HG03196 (cell line): ENCODE data around the gene KCNMA1.

Source experiments
- ATAC-seq: cut with Tn5 transposase; IDR thresholded peaks from one replicate; pipeline ENCODE4 v1.9.1; 2021; ENCODE audit not compliant: unreplicated experiment

Gene KCNMA1

DNA sequence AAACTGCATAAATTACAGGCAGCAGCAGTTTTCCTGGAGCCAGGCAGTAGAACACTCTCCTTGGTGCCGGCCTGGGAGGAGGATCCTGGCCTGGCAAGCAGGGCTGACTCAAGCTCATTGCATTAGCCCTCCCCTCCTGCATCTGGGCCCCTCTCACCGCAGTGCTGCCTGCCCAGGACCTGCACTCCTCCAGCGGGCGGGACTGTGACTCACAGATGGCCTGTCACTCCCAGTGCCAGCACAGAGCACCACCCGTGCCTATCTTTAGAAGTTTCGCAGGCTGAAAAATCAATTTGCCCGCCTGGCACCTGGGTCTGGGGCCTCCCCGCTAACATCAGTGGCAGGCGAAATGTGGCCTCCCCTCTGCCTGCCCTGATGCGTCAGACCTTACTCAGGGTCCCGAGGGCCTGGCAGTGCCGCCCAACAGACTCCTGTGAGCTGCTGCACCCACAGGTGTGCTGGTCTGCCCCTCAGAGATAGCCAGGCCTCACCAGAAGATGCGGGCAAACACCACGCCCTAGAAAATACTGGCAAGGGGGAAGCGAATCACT is 123.8 kb downstream of the KCNMA1 start:
- no peak for ATAC-seq

DNA sequence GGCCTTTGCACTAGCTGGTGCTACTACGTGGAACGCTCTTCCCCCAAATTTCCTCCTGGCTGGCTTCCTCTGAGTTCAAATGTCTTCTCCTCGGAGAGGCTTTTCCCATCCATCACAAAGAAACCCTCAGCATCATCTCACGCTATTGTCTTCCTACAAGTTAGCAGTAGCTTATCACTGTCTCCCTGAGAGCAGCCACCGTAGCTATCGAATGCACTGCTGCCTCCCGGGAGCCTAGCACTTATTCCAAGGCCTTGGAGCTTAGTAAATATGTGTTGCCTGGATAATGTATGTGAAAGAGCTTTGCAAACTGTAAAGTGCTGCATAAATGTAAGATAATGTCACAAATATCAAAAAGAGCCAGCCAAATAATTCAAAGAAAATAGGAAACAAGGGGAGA is 124.4 kb downstream of the KCNMA1 start:
- no peak for ATAC-seq

DNA sequence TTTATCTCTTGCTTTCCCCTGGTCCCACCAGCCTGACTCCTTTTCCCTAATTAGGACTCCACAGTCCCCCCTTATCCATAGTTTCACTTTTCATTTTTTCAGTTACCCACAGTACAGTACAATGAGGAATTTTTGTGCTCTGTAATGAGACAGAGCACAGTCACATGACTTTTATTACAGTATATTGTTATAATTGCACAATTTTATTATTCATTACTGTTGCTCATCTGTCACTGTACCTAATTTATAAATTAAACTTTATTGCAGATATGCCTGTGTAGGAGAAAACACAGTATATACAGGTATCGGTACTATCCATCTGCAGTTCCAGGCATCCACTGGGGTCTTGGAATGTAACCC is 125.4 kb downstream of the KCNMA1 start:
- no peak for ATAC-seq

DNA sequence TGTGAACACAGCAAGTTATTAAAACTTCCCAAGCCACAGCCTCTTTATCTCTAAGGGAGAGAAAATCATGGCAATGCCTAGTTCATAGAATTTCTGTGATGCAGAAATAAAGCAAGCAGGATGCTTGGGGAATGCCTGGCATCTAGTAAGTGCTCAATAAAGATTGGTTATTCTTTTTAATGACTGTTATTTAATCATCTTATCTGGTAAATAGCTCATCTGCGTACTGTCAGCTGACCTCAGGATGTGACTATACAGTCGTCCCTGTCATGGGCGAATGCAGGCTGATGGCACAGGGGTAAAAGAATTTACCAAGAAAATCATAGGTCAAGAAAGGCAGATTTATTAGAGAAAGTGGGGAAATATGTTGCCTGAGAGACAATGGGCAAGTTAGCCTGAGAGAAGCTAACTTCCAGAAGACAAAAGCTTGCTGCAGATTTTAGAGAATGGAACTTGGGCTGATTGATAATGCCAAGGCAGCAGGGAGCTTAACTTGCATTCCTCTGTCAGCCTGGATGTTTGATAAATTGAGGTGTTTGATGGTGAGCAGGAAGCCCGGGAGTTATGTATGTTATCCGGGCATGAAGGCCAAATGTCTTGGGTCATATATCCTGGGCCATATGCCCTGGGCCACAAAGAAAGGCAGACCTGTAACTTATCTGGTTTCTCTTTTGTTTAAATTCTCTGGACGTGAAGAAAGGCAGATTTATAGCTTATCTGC is 126.0 kb downstream of the KCNMA1 start:
- no peak for ATAC-seq

DNA sequence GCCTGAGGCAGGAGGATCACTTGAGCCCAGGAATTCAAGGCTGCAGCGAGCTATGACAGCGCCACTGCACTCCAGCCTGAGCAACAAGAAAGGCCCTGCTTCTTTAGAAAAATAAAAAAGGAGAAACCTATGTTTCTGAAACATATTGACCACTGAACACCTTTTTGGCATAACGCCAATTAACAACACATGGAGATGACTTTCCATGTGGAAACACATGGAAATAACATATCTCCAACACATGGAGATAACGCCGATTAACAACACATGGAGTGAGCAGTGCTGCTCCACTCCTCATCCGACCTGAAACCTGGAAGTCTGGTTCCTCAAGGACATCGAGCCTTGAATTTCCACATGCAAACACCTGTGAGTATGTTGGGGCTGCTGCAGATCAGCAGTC is 126.9 kb downstream of the KCNMA1 start:
- no peak for ATAC-seq

DNA sequence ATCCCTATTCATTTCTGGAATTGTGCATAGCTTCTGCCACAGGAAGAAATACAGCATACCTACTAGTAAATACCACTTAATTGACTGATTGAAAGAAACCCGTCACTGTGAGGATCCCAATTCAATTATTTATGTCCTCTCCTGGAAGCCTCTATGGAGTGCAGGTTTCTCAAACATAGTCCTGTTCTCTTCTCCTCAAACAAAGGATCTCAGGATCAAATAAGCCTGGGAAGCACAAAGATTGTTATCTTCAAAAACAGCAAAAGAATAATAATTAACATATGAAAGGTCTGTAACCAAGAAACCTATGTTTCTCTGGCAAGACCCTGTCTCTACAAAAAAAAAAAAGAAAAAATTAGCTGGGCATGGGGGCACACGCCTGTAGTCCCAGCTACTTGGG is 127.3 kb downstream of the KCNMA1 start:
- no peak for ATAC-seq

DNA sequence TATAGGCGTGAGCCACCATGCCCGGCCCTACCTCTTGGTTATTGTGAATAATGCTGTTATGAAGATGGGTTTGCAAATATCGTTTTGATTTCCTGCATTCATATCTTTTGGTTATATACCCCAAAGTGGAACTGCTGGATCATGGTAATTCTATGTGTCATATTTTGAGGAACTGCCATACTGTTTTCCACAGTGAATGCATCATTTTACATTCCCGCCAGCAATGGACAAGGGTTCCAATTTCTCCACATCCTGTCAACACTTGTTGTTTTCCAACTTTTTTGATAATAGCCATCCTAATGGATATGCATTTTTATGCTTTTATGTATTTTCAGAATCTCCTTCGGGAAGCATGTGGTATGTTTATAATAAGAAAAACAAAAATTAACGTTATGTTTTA is 128.2 kb downstream of the KCNMA1 start:
- ATAC-seq = no peak

DNA sequence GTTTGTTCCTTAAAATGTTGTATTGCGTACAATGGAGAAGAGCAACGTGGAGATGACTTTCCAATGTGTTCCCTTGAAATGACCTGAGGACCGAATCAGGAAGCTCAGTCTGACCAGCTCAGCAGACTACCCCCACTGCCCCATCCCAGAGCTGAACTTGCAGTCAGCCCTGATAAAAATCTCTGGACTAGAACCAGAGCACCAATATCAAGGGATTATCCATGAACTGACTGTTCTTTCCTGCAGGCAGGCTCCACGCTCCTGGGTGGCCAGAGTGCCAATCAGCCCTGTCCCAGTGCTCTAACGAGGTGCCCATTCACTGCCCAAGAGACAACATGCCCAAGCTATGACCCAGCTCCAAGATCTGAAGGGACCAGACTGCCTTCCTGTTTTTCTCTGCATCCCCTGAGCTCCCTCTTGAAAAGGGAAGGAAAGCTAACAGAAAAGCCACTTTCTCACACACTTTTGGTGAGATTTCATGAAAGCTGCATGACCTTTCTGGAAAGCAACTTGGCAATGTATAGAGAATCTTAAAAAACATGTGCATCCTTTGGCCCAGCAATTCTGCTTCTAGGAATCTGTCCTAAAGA is 130.2 kb downstream of the KCNMA1 start:
- no peak for ATAC-seq

DNA sequence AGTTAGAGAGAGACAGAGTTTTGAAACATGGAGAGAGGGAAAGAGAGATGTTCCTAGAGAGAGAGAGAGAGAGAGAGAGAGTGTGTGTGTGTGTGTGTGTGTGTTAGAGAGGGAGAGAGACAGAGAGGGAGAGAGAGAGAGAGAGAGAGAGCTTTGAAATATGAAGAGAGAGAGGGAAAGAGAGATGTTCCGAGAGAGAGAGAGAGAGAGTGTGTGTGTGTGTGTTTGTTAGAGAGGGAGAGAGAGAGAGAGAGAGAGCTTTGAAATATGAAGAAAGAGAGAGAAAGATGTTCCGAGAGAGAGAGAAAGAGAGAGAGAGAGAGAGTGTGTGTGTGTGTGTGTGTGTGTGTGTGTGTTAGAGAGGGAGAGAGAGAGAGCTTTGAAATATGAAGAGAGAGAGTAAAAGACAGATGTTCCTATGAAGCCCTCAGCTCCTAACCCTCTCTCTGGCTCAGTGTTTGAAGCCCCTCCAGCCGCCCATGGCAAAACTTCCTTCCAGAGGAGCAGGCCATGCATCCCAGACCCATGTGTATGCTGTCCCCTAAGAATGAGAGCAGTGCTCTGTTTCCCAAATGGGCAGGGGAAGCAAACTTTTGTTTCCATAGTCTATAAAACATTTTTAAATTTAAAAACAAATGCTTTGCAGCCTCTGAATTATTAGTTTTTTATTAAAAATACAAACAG is 130.9 kb downstream of the KCNMA1 start:
- ATAC-seq = no peak

DNA sequence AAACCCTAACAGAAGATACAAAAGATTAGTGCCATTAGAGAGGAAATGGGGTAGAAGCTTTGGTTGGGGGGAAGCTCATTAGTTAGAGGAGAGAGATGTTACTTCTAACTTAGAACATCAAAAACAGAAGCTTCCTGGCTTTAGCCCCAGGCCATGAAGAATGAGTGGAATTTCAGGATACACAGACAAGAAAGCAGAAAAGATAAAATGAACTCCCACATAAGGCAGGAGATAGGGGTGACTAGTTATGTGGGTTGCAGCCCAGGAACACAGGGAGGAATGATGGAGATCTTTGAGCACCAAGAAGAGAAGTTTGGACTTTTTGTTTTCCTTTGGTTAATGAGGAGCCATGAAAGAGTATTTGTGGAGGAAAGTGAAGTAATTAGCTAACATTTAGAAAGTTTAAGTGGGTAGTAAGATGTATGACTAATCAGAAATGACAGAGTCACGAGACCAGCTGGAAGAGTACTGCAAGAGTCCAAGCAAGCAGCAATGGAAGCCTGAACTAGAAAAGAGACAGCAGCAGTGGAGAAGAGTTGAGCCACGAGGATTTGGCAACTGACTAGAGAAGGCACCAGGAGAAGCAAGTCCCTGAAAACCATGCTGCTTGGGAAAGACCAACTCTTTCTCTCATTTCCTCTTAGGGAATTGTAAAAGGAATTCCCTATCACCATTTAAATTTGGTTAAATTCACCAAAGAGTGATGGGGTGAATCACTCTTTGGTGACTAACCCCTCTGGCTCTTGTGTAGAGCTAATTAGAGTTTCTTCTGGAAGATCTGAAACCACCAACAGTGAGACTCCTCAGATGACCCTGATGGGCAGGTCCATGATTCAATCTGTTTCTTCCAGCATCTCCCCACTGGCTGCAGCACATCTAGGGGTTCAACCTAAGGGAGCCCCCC is 131.9 kb downstream of the KCNMA1 start:
- no peak for ATAC-seq

DNA sequence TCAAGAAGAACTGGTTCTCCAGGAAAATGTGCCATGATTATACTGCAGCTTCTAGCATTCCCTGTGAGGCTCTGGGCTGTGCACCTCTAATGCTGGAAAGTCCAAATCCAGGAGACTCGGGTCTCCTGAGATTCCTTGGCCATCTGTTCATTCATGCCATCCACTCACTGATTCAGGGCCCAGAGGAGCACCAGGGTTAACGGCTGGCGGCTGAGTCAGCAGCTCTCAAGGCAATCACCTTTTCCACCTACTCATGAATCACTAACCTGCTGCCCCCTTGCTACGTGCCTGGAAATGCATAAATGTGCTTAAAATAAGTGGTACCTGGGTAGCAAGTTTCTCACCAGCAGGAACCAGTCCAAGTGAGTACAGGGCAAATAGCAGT is 132.7 kb downstream of the KCNMA1 start:
- no peak for ATAC-seq

DNA sequence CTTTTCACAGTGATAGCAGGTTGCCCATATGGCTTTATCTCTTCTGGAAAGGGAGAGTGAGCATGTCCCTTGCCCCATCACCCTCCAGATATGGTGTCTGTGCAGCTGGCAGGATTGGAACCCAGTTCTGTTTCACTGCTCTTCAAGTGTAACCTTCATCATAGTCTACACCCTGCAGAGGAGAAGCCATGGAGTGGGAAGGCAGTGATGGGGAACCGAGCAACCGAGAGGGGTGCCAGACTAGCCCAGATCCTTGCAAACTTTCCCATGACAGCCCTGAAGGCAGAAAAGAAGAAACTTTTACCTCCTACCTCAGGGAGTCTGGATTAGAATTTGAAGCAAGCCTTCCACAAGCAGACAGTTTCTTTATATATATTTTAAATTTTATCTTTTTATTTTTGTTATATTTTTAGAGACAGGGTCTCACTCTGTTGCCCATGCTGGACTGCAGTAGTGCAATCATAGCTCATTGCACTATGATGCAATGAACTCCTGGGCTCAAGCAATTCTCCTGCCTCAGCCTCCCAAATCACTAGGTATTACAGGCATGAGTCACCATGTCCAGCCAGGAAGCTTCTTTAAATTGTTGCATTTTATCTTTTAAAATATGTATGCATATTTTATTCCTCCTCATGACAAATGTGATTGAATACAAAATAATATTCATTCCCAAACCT is 133.3 kb downstream of the KCNMA1 start:
- no peak for ATAC-seq

DNA sequence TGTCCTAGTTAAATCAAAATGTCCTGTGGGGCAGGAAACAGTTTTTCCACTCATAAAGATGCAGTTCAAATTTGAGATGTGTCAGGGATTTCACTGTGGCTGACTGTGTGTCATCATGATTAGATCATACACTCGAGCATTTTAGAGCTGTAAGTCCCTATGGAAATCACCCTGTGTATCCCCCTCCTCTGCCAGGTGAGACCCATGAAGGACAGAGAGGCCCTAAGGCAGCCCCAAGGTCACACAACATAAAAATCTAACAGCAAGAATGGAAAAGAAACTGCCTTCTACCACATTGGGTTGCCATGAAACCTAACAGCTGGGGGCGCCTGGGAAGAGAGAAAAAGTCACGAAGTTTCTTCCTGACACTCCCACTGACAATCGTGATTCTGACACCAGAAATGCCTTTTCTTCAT is 135.8 kb downstream of the KCNMA1 start:
- ATAC-seq = no peak

DNA sequence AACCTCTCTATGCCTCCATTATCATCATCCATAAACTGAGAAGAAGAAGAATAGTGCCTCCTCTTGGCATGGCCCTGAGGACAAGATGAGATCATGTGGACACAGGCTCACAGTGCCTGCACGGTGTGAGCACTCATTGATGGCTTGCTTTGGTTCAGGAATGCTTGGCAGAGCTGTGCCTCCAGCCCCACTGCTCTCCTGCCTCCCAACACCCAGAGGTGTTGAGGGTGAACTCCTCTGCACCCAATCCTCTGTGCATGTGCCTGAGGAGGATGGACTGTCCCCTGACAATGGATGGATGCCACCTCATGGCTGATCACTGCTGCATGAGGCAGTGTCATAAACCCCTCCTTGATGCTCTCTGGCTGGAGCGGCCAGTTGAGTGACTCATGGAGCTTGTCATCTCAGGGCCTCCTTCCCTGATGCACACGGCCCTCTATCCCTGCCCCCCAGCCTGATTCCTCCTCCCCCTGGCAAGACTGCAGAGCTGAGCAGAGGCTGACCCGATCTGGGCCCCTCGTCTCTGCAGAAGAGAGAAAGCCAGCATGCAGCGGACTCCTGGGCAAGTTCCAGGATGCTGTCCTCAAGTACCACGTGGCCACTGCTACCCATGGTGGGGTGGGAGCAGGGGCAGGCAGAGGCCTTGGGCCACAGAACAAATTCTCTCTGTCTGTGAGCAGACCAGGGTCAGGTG is 136.3 kb downstream of the KCNMA1 start:
- ATAC-seq = no peak

DNA sequence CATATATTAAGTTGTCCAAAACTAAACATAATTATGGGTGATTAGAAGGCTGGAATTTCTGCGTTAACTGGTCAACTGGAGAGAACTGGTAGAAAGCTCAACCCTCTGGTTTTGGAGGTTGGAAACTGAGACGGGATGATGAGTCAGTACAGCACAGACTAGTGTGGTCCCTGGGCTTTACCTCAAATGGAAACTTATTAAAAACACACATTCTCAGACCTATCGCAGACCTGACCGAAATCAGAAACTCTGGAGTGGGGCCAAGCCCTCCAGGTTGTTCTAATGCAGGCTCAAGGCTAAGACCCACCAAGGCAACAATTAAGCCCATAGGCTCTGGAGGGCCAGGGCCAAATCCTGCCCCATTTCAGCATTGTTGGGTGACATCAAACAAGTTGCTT is 136.9 kb downstream of the KCNMA1 start:
- ATAC-seq = no peak

DNA sequence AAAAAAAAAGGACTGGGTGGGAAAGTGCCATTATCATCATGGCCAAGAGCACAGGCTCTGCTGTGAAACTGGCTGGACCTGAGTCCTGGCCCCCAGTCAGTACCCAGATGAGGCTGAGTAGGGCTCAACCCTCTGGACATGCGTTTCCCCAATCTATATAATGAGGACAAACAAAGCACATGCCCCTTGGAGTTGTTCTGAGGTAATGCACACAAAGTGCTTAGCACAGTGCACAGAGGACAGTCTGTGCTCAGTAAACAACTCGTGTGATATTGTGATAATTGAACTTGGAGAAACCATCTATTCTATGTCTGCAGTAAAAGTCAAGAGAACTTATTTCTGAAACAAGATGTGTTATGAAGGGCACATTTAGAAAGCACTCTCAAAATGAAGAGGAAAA is 138.8 kb downstream of the KCNMA1 start:
- ATAC-seq = no peak

DNA sequence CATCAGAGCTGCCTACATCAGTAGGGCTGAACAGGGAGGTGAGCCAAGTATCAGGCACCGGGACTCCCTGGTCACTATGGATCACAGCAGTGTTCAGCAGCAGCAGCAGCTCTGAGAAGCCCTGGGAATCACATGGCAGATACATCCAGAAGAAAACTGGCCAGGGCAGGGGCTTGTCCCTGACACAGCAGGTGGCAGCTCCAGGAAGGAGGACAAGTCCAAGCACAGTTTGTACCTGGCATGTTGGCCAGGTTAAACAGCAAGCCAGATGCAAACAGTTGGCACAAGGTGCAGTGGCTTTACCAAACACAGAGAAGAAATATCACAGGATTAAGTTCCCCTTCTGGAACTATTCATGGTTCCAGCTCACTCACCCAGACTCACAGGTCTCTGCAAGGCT is 139.4 kb downstream of the KCNMA1 start:
- ATAC-seq = no peak

DNA sequence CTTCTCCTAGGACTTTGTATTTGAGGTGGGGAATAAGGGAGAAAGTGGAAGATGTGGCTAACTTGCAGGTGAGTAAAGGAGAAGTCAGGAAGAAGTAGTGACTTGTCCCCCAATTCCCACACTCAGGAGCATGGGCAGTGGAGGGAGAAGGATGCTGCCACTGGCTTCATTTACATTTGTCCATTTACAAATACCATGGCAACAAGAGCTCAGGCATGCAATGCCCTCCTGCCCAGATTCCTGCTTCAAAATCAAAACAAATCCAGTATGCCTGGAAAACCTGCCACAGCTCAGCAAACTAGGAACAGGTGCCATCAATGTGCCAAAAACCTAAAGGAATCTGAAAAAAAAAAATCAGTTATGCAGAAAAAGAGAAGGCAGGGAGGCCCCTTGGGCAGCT is 139.9 kb downstream of the KCNMA1 start:
- no peak for ATAC-seq

DNA sequence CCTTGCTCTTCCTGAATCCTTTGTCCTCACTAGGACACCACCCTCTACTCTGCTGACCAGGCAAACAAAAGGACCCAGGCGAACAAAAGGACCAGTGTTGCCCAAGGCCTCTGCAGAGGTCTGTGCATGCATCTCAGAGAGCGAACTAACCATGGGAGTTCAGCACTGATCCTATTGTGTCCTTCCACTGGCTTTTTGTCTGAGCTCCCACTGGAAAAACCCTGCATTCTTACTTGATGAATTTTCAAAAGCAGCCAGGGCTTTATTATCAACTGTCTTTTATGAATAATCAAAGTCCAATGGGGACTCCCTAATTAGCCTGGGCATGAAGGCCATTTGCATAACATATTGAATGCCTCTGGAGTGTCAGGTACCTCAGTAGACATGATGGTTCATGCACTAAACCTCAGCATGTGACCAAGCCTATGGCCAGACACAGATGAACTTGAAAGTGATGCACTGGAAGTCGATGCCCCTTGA is 140.6 kb downstream of the KCNMA1 start:
- no peak for ATAC-seq
